DND-41 (cell line): ENCODE data around the gene EPB41L4A.
A peak's percentile ranks its signal among the peaks of the same experiment; 100 is the strongest.

Experiments
- ATAC-seq: fragments of 200-7000 bp; cut with Tn5 transposase; 3 replicates; pipeline ENCODE4 v1.9.1; 2021; ENCODE audit warnings: low read depth; ENCODE audit not compliant: insufficient read depth
- DNase-seq: peaks from one replicate; pipeline ENCODE4 v3.0.0-alpha.2; 2020
- H2AFZ ChIP-seq: 2 replicates; pipeline ENCODE4 v1.6.0; 2012; ENCODE audit warnings: low read depth, low read length
- H3K27ac ChIP-seq: 2 replicates; pipeline ENCODE4 v1.5.1; 2012; ENCODE audit warnings: low read length, inconsistent platforms
- H3K27me3 ChIP-seq: fragments of 200-600 bp; sonication (generic); 2 replicates; pipeline ENCODE4 v1.6.0; 2012; ENCODE audit warnings: low read length, mild to moderate bottlenecking, inconsistent platforms; ENCODE audit not compliant: insufficient read depth, poor library complexity
- H3K36me3 ChIP-seq: 2 replicates; pipeline ENCODE4 v1.5.1; 2012; ENCODE audit warnings: low read length, inconsistent platforms; ENCODE audit not compliant: insufficient read depth
- H3K4me1 ChIP-seq: 2 replicates; pipeline ENCODE4 v1.5.1; 2012; ENCODE audit warnings: mild to moderate bottlenecking, low read length; ENCODE audit not compliant: insufficient read depth
- H3K4me2 ChIP-seq: 2 replicates; pipeline ENCODE4 v1.6.0; 2012; ENCODE audit warnings: mild to moderate bottlenecking, moderate library complexity, low read length, inconsistent platforms; ENCODE audit not compliant: insufficient read depth
- H3K4me3 ChIP-seq, 2 experiments: fragments of 200-600 bp in 1 of 2; shearing (Covaris generic) in 1 of 2; 2 replicates each; pipeline ENCODE4 v1.5.1; 2012 to 2016; ENCODE audit warnings: inconsistent platforms in 2 of 2, low read length in 2 of 2, mild to moderate bottlenecking in 2 of 2, low read depth in 1 of 2, moderate library complexity in 1 of 2
- H3K79me2 ChIP-seq: 2 replicates; pipeline ENCODE4 v1.6.0; 2012; ENCODE audit warnings: low read length, inconsistent platforms; ENCODE audit not compliant: insufficient read depth
- H3K9ac ChIP-seq: 2 replicates; pipeline ENCODE4 v1.6.0; 2012; ENCODE audit warnings: low read depth, mild to moderate bottlenecking, inconsistent platforms, low read length, moderate library complexity
- H3K9me3 ChIP-seq: 2 replicates; pipeline ENCODE4 v1.5.1; 2012; ENCODE audit warnings: low read length, moderate library complexity, mild to moderate bottlenecking, inconsistent platforms; ENCODE audit not compliant: insufficient read depth, severe bottlenecking
- H4K20me1 ChIP-seq: 2 replicates; pipeline ENCODE4 v1.6.0; 2012; ENCODE audit warnings: low read length; ENCODE audit not compliant: insufficient read depth
- CTCF ChIP-seq: IDR thresholded peaks from 2 replicates; pipeline ENCODE4 v1.5.1; 2012; ENCODE audit warnings: borderline replicate concordance, low read length, moderate library complexity, mild to moderate bottlenecking; ENCODE audit not compliant: poor library complexity, severe bottlenecking; ENCODE audit errors: extremely low read depth
- EZH2 ChIP-seq: IDR thresholded peaks from 3 replicates; pipeline ENCODE4 v1.6.1; 2012; ENCODE audit warnings: borderline replicate concordance, low read depth, mild to moderate bottlenecking, moderate library complexity, low read length, inconsistent platforms; ENCODE audit not compliant: severe bottlenecking

Gene EPB41L4A

GRCh38 chr5:112124788-112125187, 294.3 kb downstream of the EPB41L4A start:
- Histone ChIP-seq H2AFZ (no peak overlapping the region), H3K4me3 (no peak overlapping the region), H3K79me2 (no peaks in the 10 kb centered on the region), H3K27me3 (no peaks in the 10 kb centered on the region), H3K9me3 (peaks cover 6% of the 10 kb centered on the region), H3K9ac (no peak overlapping the region), H3K4me2 (no peak overlapping the region), H3K27ac (no peak overlapping the region), H3K4me1 (no peaks in the 10 kb centered on the region), H4K20me1 (no peaks in the 10 kb centered on the region), H3K36me3 (no peaks in the 10 kb centered on the region)
- ATAC-seq (no peak), DNase-seq (no peak)
- no peak for TF ChIP-seq EZH2
- TF ChIP-seq CTCF, result no peak

- no peaks in the 10 kb centered on the region for H3K36me3 ChIP-seq
- H3K4me2 ChIP-seq, result no peak overlapping the region
- 0 out of 2 replicates have a peak overlapping the region, but pooled peaks have one; percentile 2 for H2AFZ ChIP-seq
- no peak overlapping the region for H3K27ac ChIP-seq
- no peaks in the 10 kb centered on the region for H4K20me1 ChIP-seq
- no peaks in the 10 kb centered on the region for H3K79me2 ChIP-seq
- no peak overlapping the region for H3K4me3 ChIP-seq
- H3K9ac ChIP-seq, result no peak overlapping the region
- no peaks in the 10 kb centered on the region for H3K4me1 ChIP-seq
- no peak for ATAC-seq
- peaks cover 6% of the 10 kb centered on the region for H3K9me3 ChIP-seq
- TF ChIP-seq EZH2 (no peak), CTCF (no peak)
- H3K27me3 ChIP-seq, result no peaks in the 10 kb centered on the region
- DNase-seq, result no peak
These were observed 296.0 kb downstream of the EPB41L4A start for GRCh38 chr5:112123086-112123485.

- ATAC-seq (no peak), DNase-seq (no peak)
- Histone ChIP-seq H3K4me2 (no peak overlapping the region), H4K20me1 (no peaks in the 10 kb centered on the region), H3K27ac (no peak overlapping the region), H2AFZ (no peak overlapping the region), H3K4me1 (no peaks in the 10 kb centered on the region), H3K27me3 (no peaks in the 10 kb centered on the region), H3K4me3 (no peak overlapping the region), H3K9ac (no peak overlapping the region), H3K9me3 (peaks cover 6% of the 10 kb centered on the region), H3K36me3 (no peaks in the 10 kb centered on the region), H3K79me2 (no peaks in the 10 kb centered on the region)
- no peak for TF ChIP-seq CTCF
- no peak for TF ChIP-seq EZH2
These were observed 296.7 kb downstream of the EPB41L4A start for GRCh38 chr5:112122353-112122752.

GRCh38 chr5:112121258-112121657, 297.8 kb downstream of the EPB41L4A start:
- DNase-seq (no peak), ATAC-seq (no peak)
- H3K27ac ChIP-seq, result no peak overlapping the region
- no peak overlapping the region for H3K9ac ChIP-seq
- TF ChIP-seq CTCF (no peak), EZH2 (no peak)
- H3K9me3 ChIP-seq, result peaks cover 6% of the 10 kb centered on the region
- H2AFZ ChIP-seq, result no peak overlapping the region
- H3K36me3 ChIP-seq, result no peaks in the 10 kb centered on the region
- no peaks in the 10 kb centered on the region for H3K27me3 ChIP-seq
- no peaks in the 10 kb centered on the region for H3K79me2 ChIP-seq
- no peaks in the 10 kb centered on the region for H4K20me1 ChIP-seq
- H3K4me3 ChIP-seq, result no peak overlapping the region
- no peaks in the 10 kb centered on the region for H3K4me1 ChIP-seq
- H3K4me2 ChIP-seq, result no peak overlapping the region
